Adrenal gland (tissue), 5 donors: ENCODE data around the gene AZU1.

ENCODE experiments used
- CTCF ChIP-seq, 6 experiments: fragments of 450-650 bp in 4 of 6; fragments of 200-600 bp in 2 of 6; sonication (generic) in 1 of 6; IDR thresholded peaks; 1 replicate in 5 of 6; 2 replicates in 1 of 6; pipeline versions ENCODE4 v1.5.1 to v1.8.0; 2016 to 2021; ENCODE audit warnings: antibody characterized with exemption in 6 of 6, mild to moderate bottlenecking in 2 of 6, moderate library complexity in 1 of 6
- POLR2A ChIP-seq, 2 donors: fragments of 450-650 bp; IDR thresholded peaks; one replicate each; pipeline ENCODE4 v1.6.1; 2017; ENCODE audit warnings: antibody characterized with exemption in 2 of 2, mild to moderate bottlenecking in 2 of 2, moderate library complexity in 1 of 2
- donor health status: DM: no; HTN: no; CAD: no.

DNA sequence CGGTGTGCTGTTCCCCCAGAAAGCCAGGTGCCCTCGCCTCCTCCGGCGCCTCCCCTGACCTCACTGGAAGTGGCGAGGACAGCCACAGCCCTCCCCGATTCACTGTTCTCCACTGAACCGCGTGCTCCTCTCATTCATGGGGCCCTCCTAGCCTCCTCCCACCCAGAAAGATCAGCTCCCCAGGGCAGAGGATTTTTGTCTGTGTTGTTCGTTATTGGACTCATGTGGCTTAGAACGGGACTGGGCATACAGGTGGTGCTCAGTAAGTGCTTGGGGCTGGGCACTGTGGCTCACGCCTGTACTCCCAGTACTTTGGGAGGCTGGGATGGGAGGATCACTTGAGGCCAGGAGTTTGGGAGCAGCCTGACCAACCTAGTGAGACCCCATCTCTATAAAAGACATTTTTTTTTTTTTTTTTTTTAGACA is 16.9 kb downstream of the AZU1 start:
- TF ChIP-seq POLR2A (IDR thresholded peaks at IDR 0.05) (no peak), CTCF (IDR thresholded peaks at IDR 0.05) (no peak)
